ENCODE results near the gene ITGAL.

ITGAL gene

DNA sequence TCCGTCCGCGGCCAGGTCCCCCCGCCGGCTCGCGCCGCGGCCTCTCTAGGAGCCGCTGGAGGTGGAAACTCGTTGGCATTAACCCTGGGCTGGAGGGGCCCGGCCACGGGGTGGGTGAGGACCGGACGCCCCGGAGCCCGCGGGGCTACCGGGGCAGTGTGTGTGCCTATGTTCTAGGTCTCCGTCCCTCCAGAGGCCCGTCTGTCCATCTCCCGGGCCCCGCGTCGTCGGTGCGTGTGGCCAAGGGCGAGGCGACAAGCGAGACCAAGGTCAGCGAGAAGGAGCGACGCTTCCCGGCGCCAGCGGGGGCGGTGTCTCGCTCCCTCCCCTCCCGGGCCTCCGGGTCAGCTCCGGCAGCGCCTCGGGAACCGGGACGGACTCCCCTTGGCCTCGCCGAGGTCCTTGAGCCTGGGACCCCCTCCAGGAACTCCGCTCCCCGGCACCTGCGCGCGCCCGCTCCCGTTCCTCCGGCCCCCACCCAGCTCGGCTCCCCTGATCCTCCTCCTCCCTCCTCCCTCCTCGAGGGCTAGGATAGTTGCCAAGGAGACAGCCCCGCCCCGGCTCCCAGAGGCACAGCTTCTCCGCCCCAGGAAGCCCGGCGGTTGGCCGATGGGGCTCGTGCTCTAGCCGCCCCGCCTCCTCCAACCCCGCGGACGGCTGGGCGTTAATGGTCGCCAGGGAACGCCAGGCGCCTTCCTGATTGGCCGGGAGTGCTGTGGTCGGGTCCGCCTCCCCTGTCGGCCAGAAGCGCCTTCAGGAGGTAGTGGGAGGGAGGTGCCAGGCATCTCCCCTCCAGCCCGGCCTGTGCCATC is 54.5 kb downstream of the ITGAL start:
- H3K4me3 ChIP-seq, result peak overlapping the region; percentile 79
- DNase-seq (ENCODE audit: low spot score), result peak; percentile 99
- TF ChIP-seq, protein P1, sequence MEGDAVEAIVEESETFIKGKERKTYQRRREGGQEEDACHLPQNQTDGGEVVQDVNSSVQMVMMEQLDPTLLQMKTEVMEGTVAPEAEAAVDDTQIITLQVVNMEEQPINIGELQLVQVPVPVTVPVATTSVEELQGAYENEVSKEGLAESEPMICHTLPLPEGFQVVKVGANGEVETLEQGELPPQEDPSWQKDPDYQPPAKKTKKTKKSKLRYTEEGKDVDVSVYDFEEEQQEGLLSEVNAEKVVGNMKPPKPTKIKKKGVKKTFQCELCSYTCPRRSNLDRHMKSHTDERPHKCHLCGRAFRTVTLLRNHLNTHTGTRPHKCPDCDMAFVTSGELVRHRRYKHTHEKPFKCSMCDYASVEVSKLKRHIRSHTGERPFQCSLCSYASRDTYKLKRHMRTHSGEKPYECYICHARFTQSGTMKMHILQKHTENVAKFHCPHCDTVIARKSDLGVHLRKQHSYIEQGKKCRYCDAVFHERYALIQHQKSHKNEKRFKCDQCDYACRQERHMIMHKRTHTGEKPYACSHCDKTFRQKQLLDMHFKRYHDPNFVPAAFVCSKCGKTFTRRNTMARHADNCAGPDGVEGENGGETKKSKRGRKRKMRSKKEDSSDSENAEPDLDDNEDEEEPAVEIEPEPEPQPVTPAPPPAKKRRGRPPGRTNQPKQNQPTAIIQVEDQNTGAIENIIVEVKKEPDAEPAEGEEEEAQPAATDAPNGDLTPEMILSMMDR (IDR thresholded peaks at IDR 0.05), result peak; percentile 29
- peak overlapping the region; percentile 88 to 97 for H3K27ac ChIP-seq

DNA sequence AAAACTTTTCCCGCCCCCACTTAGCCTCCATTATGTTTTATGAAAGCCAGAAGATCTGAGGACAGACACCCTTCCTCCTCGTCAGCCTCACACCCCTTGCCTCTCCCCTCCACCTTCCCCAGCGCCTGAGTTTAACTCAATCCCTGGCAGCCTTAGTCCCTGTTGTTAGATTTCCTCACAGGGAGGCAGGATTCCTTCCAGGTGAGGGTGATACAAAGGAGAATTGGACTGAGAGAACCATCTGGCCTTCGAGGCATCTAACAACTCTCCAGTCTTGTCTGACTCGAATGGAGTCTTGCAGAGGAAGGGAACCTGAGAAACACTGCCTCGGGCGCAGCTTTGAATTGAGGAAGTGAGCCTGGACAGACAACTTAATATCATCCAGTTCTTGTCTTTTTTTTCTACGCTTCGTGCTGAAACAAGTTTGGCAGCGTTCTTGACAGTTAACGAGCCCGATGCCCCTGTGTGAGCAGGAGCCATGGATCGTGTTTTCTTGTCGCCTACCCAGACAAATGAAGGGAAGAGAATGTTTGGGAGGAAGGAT is 55.2 kb downstream of the ITGAL start:
- TF ChIP-seq, protein P1 (IDR thresholded peaks at IDR 0.05), result no peak
- H3K27ac ChIP-seq, result peak overlapping the region; percentile 88 to 97
- peak overlapping the region; percentile 79 for H3K4me3 ChIP-seq
- no peak for DNase-seq (ENCODE audit: low spot score)

DNA sequence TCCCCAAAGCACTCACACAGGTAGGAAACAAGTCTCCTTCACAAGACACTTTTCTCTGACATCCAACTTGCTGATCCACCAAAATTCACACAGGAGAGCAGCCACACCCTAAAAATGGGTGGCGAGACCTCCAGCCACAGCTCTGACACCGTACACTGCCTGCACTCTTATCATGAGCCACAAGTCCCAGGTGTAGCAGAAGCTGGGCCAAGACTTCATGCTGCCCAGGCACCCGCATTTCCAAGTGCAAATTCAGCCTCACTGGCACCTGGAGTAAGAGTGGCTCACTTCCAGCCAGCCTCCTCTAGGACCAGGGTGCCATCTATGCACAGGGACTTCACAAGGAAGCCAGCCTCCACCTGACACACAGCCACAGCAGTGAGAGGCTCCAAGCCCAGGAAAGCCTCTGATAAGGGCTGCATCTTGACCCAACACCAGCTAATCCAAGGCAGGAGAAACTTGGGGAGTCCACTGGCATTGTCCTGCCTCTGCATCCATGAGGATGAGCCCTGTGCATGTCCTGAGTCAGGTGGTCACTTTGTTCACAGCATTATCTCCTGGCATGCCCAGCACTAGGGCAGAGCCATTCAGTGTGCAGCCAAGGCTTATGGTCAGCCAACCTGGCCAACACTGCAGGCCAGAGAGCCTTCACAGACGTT is 56.4 kb downstream of the ITGAL start:
- TF ChIP-seq, protein P1 (IDR thresholded peaks at IDR 0.05), result no peak
- no peak overlapping the region for H3K27ac ChIP-seq
- DNase-seq (ENCODE audit: low spot score), result peak; percentile 64
- no peak overlapping the region for H3K4me3 ChIP-seq

DNA sequence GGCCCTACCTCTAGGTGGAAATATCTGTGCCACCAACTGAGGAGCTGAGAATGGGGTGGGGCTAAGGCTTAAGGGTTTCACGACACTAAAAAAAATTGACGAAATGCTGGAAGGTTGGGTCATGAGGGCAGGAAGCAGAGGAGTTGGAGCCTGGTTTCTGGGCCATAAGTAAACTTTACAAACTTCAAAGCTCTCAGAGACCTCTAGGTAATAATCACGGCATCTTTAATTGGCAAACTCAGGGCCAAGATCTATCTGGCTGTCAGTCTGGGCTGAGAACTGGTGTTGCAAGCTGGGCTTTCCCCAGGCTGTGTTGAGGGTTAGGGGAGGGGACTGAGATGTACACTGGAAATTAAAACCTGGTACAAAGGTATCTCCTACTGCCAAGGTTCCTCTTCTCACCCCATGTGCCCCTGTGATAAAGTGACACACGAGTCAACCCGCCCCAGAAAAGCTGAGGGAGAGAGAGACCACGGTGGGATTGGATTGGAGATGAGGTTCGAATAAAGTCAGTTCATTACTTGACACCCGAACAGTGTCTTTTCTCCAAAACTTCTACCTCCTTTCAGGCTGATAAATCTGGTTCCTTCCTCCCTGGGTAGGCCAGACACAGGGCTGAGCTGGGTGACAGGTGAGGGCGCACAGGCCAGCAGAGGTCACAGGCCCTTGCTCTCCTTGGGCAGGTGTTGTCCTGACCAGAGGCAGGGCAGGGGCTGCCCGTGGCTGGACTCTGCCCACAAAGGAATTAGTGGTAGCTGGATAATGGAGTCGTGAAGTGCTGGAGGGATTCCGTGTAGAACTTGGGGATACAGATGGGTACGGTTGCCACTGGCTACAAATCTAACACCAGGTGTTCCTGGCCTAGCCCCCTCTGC is 57.9 kb downstream of the ITGAL start:
- no peak overlapping the region for H3K4me3 ChIP-seq
- TF ChIP-seq, protein P1 (IDR thresholded peaks at IDR 0.05), result no peak
- DNase-seq (ENCODE audit: low spot score), result peak; percentile 61
- H3K27ac ChIP-seq, result no peak overlapping the region

DNA sequence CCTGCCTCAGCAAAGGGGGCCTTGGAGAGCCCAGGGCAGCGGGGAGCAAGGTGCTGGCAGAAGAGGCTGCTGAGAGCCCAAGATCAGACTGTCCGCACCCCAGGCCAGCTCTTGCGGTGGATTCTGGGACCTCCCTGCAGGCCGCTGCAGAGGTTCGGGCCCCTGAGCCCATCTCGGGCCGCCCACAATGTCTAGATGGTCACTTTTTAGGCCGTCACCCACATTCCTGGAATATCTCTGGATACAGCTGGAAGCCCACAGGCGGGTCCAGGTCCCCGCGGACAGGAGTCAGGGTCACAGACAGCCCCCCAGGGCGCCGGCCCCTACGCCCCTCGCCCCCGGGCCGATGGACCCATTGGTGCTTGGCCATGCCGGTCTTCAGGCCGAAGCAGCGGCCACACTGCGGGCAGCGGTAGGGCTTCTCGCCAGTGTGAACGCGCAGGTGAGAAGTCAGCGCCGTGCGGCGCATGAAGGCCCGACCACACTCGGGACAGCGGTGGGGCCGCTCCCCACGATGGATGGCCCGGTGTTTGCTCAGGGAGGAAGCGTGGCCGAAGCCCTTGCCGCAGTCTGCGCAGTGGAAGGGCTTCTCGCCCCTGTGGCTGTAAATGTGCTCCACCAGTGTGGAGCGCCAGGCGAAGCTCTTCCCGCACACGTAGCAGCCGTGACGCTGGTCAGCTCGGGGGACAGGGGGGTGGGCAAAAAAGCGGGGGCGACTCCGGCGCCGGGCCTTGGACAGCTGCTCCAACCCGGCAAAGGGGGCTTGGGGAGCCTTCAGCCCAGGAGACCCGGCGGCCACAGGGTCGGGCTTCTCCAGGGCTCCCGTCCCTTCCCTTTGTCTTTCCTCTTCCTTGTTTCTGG is 60.0 kb downstream of the ITGAL start:
- peak; percentile 73 for DNase-seq (ENCODE audit: low spot score)
- no peak overlapping the region for H3K27ac ChIP-seq
- H3K4me3 ChIP-seq, result no peak overlapping the region
- TF ChIP-seq, protein P1 (IDR thresholded peaks at IDR 0.05), result no peak

DNA sequence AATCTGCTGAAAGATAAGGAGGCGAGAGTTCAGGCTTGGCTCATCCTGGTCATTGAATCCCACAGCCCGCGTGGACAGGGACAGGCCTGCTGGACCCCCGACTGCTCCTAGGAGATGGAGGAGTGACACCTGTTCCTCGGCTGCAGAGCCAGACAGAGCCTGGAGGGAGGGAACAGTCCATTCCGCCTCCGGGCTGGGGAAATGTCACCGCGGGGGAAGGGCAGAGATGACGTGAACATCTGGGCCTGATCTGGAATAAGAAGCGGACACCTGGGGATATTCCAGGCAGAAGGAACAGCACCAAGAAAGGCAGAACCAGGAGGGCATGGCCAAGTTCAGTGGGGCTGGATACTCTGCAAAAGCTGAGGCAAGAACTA is 60.6 kb downstream of the ITGAL start:
- DNase-seq (ENCODE audit: low spot score), result peak; percentile 69
- TF ChIP-seq, protein P1 (IDR thresholded peaks at IDR 0.05), result no peak
- Histone ChIP-seq H3K27ac (no peak overlapping the region), H3K4me3 (peak overlapping the region; percentile 94)

All from coronary artery (tissue), 2 donors.